Adrenal gland (tissue), 5 donors: ENCODE measurements around the gene TIPARP.

Source experiments
- CTCF ChIP-seq, 6 experiments: fragments of 450-650 bp in 4 of 6; fragments of 200-600 bp in 2 of 6; sonication (generic) in 1 of 6; IDR thresholded peaks; 1 replicate in 5 of 6; 2 replicates in 1 of 6; pipeline versions ENCODE4 v1.5.1 to v1.8.0; 2016 to 2021; ENCODE audit warnings: antibody characterized with exemption in 6 of 6, mild to moderate bottlenecking in 2 of 6, moderate library complexity in 1 of 6
- POLR2A ChIP-seq, 2 donors: fragments of 450-650 bp; IDR thresholded peaks; one replicate each; pipeline ENCODE4 v1.6.1; 2017; ENCODE audit warnings: antibody characterized with exemption in 2 of 2, mild to moderate bottlenecking in 2 of 2, moderate library complexity in 1 of 2
- donor health status: DM: no; HTN: no; CAD: no.

- no peak for TF ChIP-seq CTCF (IDR thresholded peaks at IDR 0.05)
- TF ChIP-seq POLR2A (IDR thresholded peaks at IDR 0.05), result no peak
Observed at GRCh38 chr3:156685198-156685597, 10.8 kb downstream of the TIPARP start.
